Ramos (cell line): ENCODE data around the gene SLC39A8.

Experiments used
- in situ Hi-C: fragments of 300-500 bp; cut with MboI; formaldehyde crosslinking; loops from one replicate; pipeline ENCODE4 v1.14.3; 2022; ENCODE audit warnings: low sequenced_read_pairs; ENCODE audit not compliant: unreplicated experiment

The SLC39A8 gene

GRCh38 chr4:102342404-102343074 is 2.7 kb downstream of the SLC39A8 start:
- in situ Hi-C loops, result no loop called here

DNA sequence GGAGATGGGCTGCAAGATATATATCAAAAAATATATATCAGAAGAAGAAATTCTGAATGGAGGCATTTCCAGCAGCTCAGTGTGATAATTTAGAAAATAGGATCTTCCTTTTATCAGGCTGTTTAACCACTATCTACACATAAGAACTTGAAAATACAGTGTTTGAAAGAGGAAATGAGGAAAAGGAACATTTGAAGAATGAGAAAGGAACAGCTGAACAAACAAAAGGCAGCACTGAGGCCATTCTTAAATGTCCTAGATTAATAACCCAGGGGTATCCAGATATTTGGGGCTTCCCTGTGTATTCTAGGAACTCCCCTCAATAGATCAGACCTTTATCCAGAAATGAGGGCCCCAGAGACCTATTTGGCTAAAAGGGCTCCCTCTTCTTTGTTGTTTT is 4.1 kb downstream of the SLC39A8 start:
- in situ Hi-C loops, result no loop called here

GRCh38 chr4:102339018-102339417 is 6.3 kb downstream of the SLC39A8 start:
- in situ Hi-C loops, result no loop called here

GRCh38 chr4:102338405-102338804 is 6.9 kb downstream of the SLC39A8 start:
- in situ Hi-C loops, result no loop called here

- in situ Hi-C loops, result no loop called here
Measured at GRCh38 chr4:102335616-102336015, 9.7 kb downstream of the SLC39A8 start.

GRCh38 chr4:102334624-102335023 is 10.7 kb downstream of the SLC39A8 start:
- in situ Hi-C loops, result no loop called here

GRCh38 chr4:102333787-102334186 is 11.5 kb downstream of the SLC39A8 start:
- in situ Hi-C loops, result no loop called here

DNA sequence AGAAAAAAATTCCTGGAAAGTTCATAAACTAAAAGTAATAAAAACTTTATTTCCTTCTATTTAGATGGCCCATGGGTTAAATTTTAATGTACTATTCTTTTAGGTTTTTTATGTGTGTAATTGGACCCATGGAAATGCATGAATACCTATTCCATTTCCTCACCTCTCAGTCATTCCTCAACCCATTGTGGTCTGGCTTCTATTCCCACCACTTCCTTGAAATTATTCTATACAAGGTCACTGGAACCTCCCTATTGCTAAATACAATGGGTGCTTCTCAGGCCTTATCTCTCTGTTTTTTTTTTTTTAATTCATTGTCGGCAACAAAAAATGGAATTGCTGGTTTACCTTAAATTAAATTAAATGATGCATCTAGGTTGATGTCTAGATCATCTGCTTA is 17.2 kb downstream of the SLC39A8 start:
- in situ Hi-C loops, result no loop called here

DNA sequence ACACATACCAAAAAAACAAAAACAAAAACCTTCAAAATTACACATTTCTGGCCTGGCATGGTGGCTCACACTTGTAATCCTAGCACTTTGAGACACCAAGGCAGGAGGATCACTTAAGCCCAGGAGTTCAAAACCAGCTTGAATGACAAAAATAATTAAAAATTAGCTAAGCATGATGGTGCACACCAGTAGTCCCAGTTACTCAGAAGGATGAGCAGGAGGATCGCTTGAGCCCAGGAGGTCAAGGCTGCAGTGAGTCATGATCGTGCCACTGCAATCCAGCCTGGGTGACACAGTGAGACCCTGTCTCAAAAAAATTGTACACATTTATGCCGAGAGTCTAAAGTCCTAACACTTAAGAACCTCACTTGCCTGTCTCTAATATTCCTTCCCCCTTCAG is 18.3 kb downstream of the SLC39A8 start:
- in situ Hi-C loops, result no loop called here

DNA sequence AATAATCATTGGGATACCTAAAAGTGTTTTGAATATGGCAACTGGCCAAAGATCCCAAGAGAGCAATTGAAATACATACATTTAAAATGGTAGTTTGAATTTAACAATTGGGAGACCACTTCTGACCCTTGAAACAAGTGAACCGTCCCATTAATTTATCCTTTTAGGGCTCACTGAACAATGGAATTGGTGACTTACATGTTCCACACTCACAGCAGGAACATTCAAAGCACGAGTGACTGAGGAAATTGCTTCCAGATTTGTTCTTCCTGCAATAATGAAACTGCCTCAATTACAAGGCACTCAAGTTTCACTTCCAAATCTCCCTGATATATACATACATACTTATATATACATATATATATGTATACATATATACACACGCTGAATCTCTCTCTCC is 20.6 kb downstream of the SLC39A8 start:
- in situ Hi-C loops, result no loop called here

DNA sequence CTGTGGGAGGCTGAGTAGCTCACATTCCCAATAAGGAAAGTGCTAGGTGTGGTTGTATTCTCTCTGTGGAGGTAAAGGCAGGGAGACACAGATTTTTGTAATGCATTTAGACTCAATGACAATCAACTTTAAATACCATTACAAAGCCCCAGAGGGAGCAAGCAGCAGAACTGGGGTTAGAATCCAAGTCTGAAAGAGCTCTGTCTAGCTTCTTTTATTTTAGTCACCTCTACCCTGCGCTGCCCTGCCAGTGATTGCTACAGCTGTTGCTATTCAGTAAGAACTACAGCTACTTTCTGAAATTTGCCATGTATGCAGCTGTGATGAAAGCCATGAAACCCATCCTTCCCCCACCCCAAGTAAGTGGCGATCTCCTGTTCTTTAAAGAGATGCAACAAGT is 22.5 kb downstream of the SLC39A8 start:
- in situ Hi-C loops, result no loop called here

DNA sequence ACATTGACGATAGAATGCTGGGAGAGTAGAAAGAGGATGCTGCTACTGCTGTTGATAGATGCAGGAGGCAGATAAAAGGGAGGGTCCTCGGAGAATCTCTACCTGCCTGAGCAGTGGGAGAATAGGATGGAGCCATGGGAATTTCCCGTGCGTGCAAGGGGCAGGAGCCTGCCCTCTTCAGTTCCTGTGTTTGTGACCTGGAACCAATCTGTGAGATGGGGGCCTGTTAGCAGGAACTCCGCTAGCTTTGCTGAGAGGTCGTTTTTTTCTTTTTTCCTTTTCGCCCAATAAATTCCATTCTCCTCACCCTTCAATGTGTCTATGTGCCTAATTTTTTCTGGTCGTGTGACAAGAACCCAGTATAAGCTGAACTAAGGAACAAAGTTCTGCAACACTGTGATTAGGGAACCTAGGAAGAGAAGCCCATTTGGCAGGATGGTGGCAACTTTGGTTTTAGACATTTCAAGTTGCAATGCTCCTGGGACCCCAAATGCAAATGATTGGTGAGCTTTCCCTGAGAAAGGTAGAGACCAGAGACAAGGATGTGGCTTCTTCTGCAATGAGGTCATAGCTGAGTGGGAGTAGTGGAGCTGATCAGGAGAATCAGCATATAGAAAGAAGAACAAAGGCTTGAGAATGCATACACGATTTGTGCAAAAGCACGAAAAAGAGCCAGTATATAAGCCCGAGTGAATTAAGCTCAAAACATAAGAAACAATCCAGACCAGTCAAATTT is 23.9 kb downstream of the SLC39A8 start:
- in situ Hi-C loops, result no loop called here

GRCh38 chr4:102319594-102319993 is 25.7 kb downstream of the SLC39A8 start:
- in situ Hi-C loops, result no loop called here

GRCh38 chr4:102318526-102318925 is 26.8 kb downstream of the SLC39A8 start:
- in situ Hi-C loops, result no loop called here

GRCh38 chr4:102318105-102318504 is 27.2 kb downstream of the SLC39A8 start:
- in situ Hi-C loops, result no loop called here

DNA sequence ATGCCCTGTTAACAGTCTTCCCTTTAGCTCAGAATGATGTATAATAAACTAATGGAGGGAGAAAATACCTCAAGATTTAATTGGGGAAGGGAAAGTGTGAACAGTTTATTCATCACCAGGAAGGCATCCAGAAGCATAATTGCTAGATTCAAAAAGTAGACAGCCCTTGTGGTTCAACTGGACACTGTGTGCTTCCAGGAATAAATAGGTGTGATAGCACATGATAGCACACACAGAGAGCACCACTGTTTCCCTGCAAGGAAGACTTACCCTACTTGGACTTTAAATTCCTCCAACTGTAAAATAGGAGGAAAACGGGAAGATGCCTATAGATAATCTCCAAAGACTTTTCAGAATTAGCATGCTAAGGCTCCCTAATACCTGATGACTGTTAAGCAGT is 27.8 kb downstream of the SLC39A8 start:
- in situ Hi-C loops, result no loop called here

DNA sequence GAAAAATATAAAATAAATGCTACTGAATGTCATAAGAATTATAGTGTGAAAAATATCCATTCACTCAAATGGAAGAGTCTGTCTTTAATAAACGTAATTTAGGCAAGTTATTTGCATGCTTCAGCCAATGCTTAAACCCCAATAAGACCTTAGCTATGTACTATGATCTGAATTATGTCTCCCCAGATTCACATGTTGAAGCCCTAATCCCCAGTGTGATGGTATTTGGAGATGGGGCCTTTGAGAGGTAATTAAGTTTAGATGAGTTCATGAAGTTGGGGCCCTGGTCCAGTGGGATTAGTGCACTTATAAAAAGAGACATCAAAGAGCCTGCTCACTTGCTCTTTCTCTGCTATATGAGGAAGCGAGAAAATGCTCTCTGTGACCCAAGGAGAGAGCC is 28.7 kb downstream of the SLC39A8 start:
- in situ Hi-C loops, result no loop called here

DNA sequence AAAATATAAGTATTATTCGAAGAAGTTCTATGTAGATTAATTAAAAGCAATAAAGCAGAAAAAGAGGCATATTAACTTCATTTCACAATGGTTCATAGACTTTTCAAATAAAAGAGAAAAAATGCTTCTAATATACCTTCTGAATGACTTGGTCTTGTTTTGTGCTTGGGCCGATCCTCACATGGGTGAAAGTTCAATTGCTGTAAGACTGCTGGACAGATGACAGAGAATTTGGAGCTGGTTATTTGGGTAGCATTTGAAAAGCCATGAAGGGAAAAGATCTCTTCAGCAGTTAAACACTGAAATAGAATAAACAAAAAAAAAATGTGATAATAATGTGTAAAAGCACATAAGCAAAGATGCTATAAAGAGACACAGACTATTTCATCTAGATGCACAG is 29.8 kb downstream of the SLC39A8 start:
- in situ Hi-C loops, result no loop called here

DNA sequence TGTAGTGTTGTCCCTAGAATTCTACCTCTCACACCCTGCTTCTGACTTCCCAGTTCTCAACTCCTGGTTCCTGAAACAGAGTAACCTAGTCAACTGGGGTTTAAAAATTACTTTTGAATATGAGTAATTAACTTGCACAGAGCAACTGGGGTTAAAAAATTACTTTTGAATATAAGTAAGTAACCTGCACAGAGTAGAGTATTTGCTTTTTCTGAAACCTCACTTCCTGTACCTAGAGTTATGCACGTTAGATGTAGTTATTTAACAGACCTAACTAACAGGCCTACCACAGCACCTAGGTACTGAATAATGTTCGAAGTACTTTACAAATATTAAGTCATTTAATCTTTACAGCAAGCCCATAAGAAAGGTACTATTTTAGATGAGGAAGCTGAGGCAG is 32.9 kb downstream of the SLC39A8 start:
- in situ Hi-C loops, result no loop called here

DNA sequence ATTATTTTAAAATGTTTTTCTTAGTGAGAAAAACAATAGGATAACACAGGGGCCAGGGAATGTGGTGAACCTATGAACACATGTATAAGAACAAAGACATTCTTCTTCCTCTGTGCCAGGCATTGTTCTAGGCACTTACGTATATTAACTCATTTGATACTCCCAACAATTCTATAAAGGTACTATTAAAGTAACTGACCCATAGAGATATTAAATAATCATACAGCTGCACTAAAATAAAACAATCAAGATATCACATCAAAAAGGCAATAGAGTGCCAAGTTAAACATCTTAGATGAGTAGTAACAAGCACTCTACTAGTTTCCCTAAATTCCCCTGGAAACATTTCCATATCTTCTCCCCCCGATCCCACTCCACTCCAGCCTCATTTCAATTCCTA is 33.4 kb downstream of the SLC39A8 start:
- in situ Hi-C loops, result no loop called here

DNA sequence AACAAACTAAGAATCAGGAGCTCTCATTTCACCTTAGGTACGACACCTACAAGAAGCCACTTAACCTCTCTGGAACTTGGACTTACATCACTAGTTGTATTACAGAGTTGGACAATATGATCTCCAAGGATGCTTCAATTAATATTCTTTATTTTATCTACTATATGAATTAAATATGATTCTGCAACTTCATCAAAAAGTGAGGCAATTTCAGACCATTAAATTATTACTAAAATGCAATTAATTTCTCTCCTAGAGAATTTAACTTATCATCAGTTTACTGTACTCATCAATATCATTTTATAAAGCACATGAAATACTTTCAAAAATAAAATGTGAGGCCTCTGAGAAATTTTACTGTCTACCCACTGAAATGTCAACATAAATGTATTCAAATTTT is 33.9 kb downstream of the SLC39A8 start:
- in situ Hi-C loops, result no loop called here
